ENCODE results near the gene GPC6. TPM values are rescaled to one million over a fixed set of nuclear protein-coding genes. Genes with fewer than 3 reads are reported as not detected.

The GPC6 gene
- polyA plus RNA-seq, 1 donor (not counting 4 experiments of a cell fraction or from before 2014, with no cell fraction given) = 0.42 TPM

DNA sequence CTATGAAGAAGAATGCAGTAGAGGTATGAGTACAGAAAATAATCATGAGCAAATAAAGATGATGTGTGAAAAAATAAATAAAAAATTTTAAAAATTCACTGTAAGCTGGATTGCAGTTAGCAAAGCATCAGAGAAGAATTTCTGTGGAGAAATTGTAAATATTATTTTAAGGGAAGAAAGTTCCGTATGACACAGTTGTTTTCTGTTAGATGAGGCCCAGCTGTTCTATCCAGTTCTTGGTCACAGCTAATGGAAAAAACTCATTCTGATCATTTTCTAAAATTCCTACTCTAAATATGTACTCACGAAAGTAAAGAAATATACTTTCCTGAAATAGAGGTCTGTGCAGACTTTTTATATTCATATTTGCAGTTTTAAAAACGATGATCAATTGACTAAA lies 674.1 kb downstream of the GPC6 start:
- no peaks in the 10 kb centered on the region for H3K4me1 ChIP-seq (ENCODE audit: control insufficient read depth, extremely low read depth, insufficient read depth, low read length)
- H2AFZ ChIP-seq (ENCODE audit: control insufficient read depth, low read length) = no peak overlapping the region
- TF ChIP-seq CTCF (optimal IDR thresholded peaks at IDR 0.05 in 1 of 3, IDR thresholded peaks at IDR 0.05 in 1 of 3, conservative IDR thresholded peaks at IDR 0.05 in 1 of 3; ENCODE audit: extremely low read depth in 1 of 3, insufficient read depth in 2 of 3, low read length in 3 of 3) (no peak), EZH2 (IDR thresholded peaks at IDR 0.05; ENCODE audit: low read length) (no peak)
- H3K4me3 ChIP-seq (ENCODE audit: control insufficient read depth in 2 of 3, extremely low read depth in 1 of 3, insufficient read depth in 2 of 3, low read depth in 1 of 3, low read length in 3 of 3) = no peak overlapping the region
- no peak overlapping the region for H3K27ac ChIP-seq (ENCODE audit: control insufficient read depth, insufficient read depth, low read length)
- no peaks in the 10 kb centered on the region for H3K27me3 ChIP-seq (ENCODE audit: control insufficient read depth, extremely low read depth, insufficient read depth, low read length)
- H3K9me1 ChIP-seq (ENCODE audit: control insufficient read depth, extremely low read depth, insufficient read depth, low read length) = no peaks in the 10 kb centered on the region
- H3K9ac ChIP-seq (ENCODE audit: control insufficient read depth, extremely low read depth, insufficient read depth, low read length) = no peak overlapping the region
- H3K36me3 ChIP-seq (ENCODE audit: control insufficient read depth in 2 of 2, extremely low read depth in 1 of 2, insufficient read depth in 2 of 2, low read length in 2 of 2) = no peaks in the 10 kb centered on the region
- DNase-seq (ENCODE audit: low read depth, low spot score) = no peak
- H3K4me2 ChIP-seq (ENCODE audit: control insufficient read depth, extremely low read depth, insufficient read depth, low read depth, low read length) = no peak overlapping the region
- dilution Hi-C loops (cut with MboI; ENCODE audit: extremely low pct_ligation_motif_present, low sequenced_read_pairs) = no loop called here
- no peaks in the 10 kb centered on the region for H4K20me1 ChIP-seq (ENCODE audit: control insufficient read depth, extremely low read depth, insufficient read depth, low read length)
- H3K9me3 ChIP-seq (ENCODE audit: control insufficient read depth, low read depth, low read length) = no peaks in the 10 kb centered on the region
- no peak for FAIRE-seq
- H3K79me2 ChIP-seq (ENCODE audit: control insufficient read depth, insufficient read depth, low read length) = no peaks in the 10 kb centered on the region

- no peaks in the 10 kb centered on the region for H3K27me3 ChIP-seq (ENCODE audit: control insufficient read depth, extremely low read depth, insufficient read depth, low read length)
- FAIRE-seq = no peak
- H3K9me3 ChIP-seq (ENCODE audit: control insufficient read depth, low read depth, low read length) = no peaks in the 10 kb centered on the region
- H3K79me2 ChIP-seq (ENCODE audit: control insufficient read depth, insufficient read depth, low read length) = no peaks in the 10 kb centered on the region
- TF ChIP-seq EZH2 (IDR thresholded peaks at IDR 0.05; ENCODE audit: low read length) (no peak), CTCF (optimal IDR thresholded peaks at IDR 0.05 in 1 of 3, IDR thresholded peaks at IDR 0.05 in 1 of 3, conservative IDR thresholded peaks at IDR 0.05 in 1 of 3; ENCODE audit: extremely low read depth in 1 of 3, insufficient read depth in 2 of 3, low read length in 3 of 3) (no peak)
- H3K4me3 ChIP-seq (ENCODE audit: control insufficient read depth in 2 of 3, extremely low read depth in 1 of 3, insufficient read depth in 2 of 3, low read depth in 1 of 3, low read length in 3 of 3) = no peak overlapping the region
- H3K36me3 ChIP-seq (ENCODE audit: control insufficient read depth in 2 of 2, extremely low read depth in 1 of 2, insufficient read depth in 2 of 2, low read length in 2 of 2) = no peaks in the 10 kb centered on the region
- no peak for DNase-seq (ENCODE audit: low read depth, low spot score)
- no peak overlapping the region for H3K27ac ChIP-seq (ENCODE audit: control insufficient read depth, insufficient read depth, low read length)
- no peak overlapping the region for H3K9ac ChIP-seq (ENCODE audit: control insufficient read depth, extremely low read depth, insufficient read depth, low read length)
- dilution Hi-C loops (cut with MboI; ENCODE audit: extremely low pct_ligation_motif_present, low sequenced_read_pairs) = no loop called here
- H3K9me1 ChIP-seq (ENCODE audit: control insufficient read depth, extremely low read depth, insufficient read depth, low read length) = no peaks in the 10 kb centered on the region
- no peak overlapping the region for H3K4me2 ChIP-seq (ENCODE audit: control insufficient read depth, extremely low read depth, insufficient read depth, low read depth, low read length)
- H2AFZ ChIP-seq (ENCODE audit: control insufficient read depth, low read length) = no peak overlapping the region
- H3K4me1 ChIP-seq (ENCODE audit: control insufficient read depth, extremely low read depth, insufficient read depth, low read length) = no peaks in the 10 kb centered on the region
- no peaks in the 10 kb centered on the region for H4K20me1 ChIP-seq (ENCODE audit: control insufficient read depth, extremely low read depth, insufficient read depth, low read length)
These were observed 677.3 kb downstream of the GPC6 start for GRCh38 chr13:93903909-93904308.

All from keratinocyte (primary cell).